IMR-90 (cell line): Measurements from ENCODE around the gene SLC39A5.

ENCODE experiments used
- CEBPB ChIP-seq: IDR thresholded peaks from 2 replicates; pipeline ENCODE4 v1.6.1; 2012; ENCODE audit warnings: low read depth, low read length, improper control_type of control experiment
- MXI1 ChIP-seq: IDR thresholded peaks from 2 replicates; pipeline ENCODE4 v1.6.1; 2012; ENCODE audit warnings: low read depth, mild to moderate bottlenecking, low read length, moderate library complexity, borderline replicate concordance
- POLR2A ChIP-seq: IDR thresholded peaks from 2 replicates; pipeline ENCODE4 v1.6.1; 2012; ENCODE audit warnings: mild to moderate bottlenecking, low read depth, low read length
- RAD21 ChIP-seq: IDR thresholded peaks from 2 replicates; pipeline ENCODE4 v1.6.1; 2012; ENCODE audit warnings: low read length, improper control_type of control experiment
- RCOR1 ChIP-seq: IDR thresholded peaks from 2 replicates; pipeline ENCODE4 v1.6.1; 2012; ENCODE audit warnings: mild to moderate bottlenecking, low read length, improper control_type of control experiment; ENCODE audit not compliant: insufficient replicate concordance
- RFX5 ChIP-seq: IDR thresholded peaks from 2 replicates; pipeline ENCODE4 v1.8.0; 2012; ENCODE audit warnings: low read depth, mild to moderate bottlenecking, low read length, moderate library complexity
- SMC3 ChIP-seq: fragments of 150-350 bp; IDR thresholded peaks from 2 replicates; pipeline ENCODE4 v1.6.1; 2016; ENCODE audit warnings: low read depth, mild to moderate bottlenecking, antibody characterized with exemption, low read length, moderate library complexity
- TF ChIP-seq, protein P1 (sequence below): conservative IDR thresholded peaks from 2 replicates; pipeline ENCODE4 v1.5.1; 2012; ENCODE audit warnings: mild to moderate bottlenecking, low read depth, low read length, improper control_type of control experiment
- TF ChIP-seq, protein P2 (sequence below): fragments of 150-350 bp; IDR thresholded peaks from 2 replicates; pipeline ENCODE4 v1.6.1; 2017; ENCODE audit warnings: mild to moderate bottlenecking, antibody characterized with exemption, low read length, low read depth

DNA sequence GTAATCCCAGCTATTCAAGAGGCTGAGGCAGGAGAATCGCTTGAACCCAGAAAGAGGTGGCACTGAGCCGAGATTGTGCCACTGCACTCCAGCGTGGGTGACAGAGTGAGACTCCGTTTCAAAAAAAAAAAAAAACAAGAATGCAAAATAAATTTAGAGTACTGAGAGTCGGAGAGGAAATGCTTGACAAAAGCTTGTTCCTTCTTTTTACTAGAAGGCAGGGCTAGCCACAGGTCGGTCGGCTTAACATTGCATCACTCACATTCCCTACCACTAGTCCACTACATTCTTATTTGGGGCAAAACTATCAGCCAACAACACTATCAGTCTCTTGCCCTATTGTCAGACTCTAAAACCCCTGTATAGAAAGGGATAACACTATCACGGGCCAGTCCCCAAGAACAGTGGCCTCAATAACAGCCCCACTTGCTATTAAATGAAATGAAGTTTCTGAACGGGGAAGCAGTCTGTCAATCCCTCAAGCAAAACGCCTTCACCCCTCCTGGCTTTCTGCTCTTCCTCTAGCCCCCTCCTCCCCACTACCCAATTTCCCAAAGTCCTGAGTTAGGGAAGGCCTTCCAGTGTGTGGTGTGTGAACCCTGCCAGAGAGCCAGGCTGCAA lies 9.1 kb upstream of the SLC39A5 start:
- TF ChIP-seq, protein P1, sequence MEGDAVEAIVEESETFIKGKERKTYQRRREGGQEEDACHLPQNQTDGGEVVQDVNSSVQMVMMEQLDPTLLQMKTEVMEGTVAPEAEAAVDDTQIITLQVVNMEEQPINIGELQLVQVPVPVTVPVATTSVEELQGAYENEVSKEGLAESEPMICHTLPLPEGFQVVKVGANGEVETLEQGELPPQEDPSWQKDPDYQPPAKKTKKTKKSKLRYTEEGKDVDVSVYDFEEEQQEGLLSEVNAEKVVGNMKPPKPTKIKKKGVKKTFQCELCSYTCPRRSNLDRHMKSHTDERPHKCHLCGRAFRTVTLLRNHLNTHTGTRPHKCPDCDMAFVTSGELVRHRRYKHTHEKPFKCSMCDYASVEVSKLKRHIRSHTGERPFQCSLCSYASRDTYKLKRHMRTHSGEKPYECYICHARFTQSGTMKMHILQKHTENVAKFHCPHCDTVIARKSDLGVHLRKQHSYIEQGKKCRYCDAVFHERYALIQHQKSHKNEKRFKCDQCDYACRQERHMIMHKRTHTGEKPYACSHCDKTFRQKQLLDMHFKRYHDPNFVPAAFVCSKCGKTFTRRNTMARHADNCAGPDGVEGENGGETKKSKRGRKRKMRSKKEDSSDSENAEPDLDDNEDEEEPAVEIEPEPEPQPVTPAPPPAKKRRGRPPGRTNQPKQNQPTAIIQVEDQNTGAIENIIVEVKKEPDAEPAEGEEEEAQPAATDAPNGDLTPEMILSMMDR = no peak
- TF ChIP-seq POLR2A (no peak), RAD21 (no peak), RFX5 (no peak), MXI1 (no peak), SMC3 (no peak), CEBPB (peak; percentile 92), RCOR1 (no peak)
- TF ChIP-seq, protein P2, sequence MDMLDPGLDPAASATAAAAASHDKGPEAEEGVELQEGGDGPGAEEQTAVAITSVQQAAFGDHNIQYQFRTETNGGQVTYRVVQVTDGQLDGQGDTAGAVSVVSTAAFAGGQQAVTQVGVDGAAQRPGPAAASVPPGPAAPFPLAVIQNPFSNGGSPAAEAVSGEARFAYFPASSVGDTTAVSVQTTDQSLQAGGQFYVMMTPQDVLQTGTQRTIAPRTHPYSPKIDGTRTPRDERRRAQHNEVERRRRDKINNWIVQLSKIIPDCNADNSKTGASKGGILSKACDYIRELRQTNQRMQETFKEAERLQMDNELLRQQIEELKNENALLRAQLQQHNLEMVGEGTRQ = no peak
